ENCODE results near the gene FGA. TPM values are rescaled to one million over a fixed set of nuclear protein-coding genes. Genes with fewer than 3 reads are reported as not detected.
A peak's percentile ranks its signal among the peaks of the same experiment; 100 is the strongest.

FGA gene
- total and polyA plus RNA-seq, 2 donors from 2014 or later = 5.3 to 6.1 TPM

- no peak overlapping the region for H3K9ac ChIP-seq (ENCODE audit: low read length in 3 of 3)
- peak in 3 of 5 donors; percentile 17 to 66 (median 56) for DNase-seq
- no peaks in the 10 kb centered on the region for H3K4me1 ChIP-seq (ENCODE audit: control insufficient read depth in 2 of 3, insufficient read depth in 2 of 3, low read depth in 1 of 3, low read length in 3 of 3)
- no peak overlapping the region for H3K4me3 ChIP-seq (ENCODE audit: low read length in 3 of 3)
- TF ChIP-seq, protein P1, sequence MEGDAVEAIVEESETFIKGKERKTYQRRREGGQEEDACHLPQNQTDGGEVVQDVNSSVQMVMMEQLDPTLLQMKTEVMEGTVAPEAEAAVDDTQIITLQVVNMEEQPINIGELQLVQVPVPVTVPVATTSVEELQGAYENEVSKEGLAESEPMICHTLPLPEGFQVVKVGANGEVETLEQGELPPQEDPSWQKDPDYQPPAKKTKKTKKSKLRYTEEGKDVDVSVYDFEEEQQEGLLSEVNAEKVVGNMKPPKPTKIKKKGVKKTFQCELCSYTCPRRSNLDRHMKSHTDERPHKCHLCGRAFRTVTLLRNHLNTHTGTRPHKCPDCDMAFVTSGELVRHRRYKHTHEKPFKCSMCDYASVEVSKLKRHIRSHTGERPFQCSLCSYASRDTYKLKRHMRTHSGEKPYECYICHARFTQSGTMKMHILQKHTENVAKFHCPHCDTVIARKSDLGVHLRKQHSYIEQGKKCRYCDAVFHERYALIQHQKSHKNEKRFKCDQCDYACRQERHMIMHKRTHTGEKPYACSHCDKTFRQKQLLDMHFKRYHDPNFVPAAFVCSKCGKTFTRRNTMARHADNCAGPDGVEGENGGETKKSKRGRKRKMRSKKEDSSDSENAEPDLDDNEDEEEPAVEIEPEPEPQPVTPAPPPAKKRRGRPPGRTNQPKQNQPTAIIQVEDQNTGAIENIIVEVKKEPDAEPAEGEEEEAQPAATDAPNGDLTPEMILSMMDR (IDR thresholded peaks at IDR 0.05; ENCODE audit: borderline replicate concordance, extremely low read depth, insufficient read depth) = peak; percentile 50
- H3K27me3 ChIP-seq (ENCODE audit: control insufficient read depth, insufficient read depth, low read length) = no peaks in the 10 kb centered on the region
- H3K36me3 ChIP-seq (ENCODE audit: control insufficient read depth in 2 of 3, insufficient read depth in 3 of 3, low read length in 3 of 3) = no peaks in the 10 kb centered on the region
- no peaks in the 10 kb centered on the region for H3K9me3 ChIP-seq (ENCODE audit: control insufficient read depth in 2 of 3, insufficient read depth in 1 of 3, low read length in 3 of 3)
- FAIRE-seq = no peak
- intact Hi-C loops (cut with DNase I) = loop anchor here (5.0 to 10.0 kb wide), 2 partner anchors 65 to 808 kb away; no protein-coding TSS in a partner anchor
- H3K27ac ChIP-seq (ENCODE audit: low read depth in 2 of 2, low read length in 2 of 2) = no peak overlapping the region
Observed at GRCh38 chr4:154559494-154560418, 30.8 kb downstream of the FGA start.

- no peaks in the 10 kb centered on the region for H3K27me3 ChIP-seq (ENCODE audit: control insufficient read depth, insufficient read depth, low read length)
- no peak overlapping the region for H3K4me3 ChIP-seq (ENCODE audit: low read length in 3 of 3)
- no peaks in the 10 kb centered on the region for H3K9me3 ChIP-seq (ENCODE audit: control insufficient read depth in 2 of 3, insufficient read depth in 1 of 3, low read length in 3 of 3)
- no peak overlapping the region for H3K27ac ChIP-seq (ENCODE audit: low read depth in 2 of 2, low read length in 2 of 2)
- no peaks in the 10 kb centered on the region for H3K4me1 ChIP-seq (ENCODE audit: control insufficient read depth in 2 of 3, insufficient read depth in 2 of 3, low read depth in 1 of 3, low read length in 3 of 3)
- intact Hi-C loops (cut with DNase I) = loop anchor here (5.0 to 10.0 kb wide), 2 partner anchors 66 to 808 kb away; no protein-coding TSS in a partner anchor
- DNase-seq (no peak), FAIRE-seq (no peak)
- no peak overlapping the region for H3K9ac ChIP-seq (ENCODE audit: low read length in 3 of 3)
- H3K36me3 ChIP-seq (ENCODE audit: control insufficient read depth in 2 of 3, insufficient read depth in 3 of 3, low read length in 3 of 3) = no peaks in the 10 kb centered on the region
- TF ChIP-seq, protein P1 (IDR thresholded peaks at IDR 0.05; ENCODE audit: borderline replicate concordance, extremely low read depth, insufficient read depth) = no peak
Observed at GRCh38 chr4:154559141-154559493, 31.4 kb downstream of the FGA start.

DNA sequence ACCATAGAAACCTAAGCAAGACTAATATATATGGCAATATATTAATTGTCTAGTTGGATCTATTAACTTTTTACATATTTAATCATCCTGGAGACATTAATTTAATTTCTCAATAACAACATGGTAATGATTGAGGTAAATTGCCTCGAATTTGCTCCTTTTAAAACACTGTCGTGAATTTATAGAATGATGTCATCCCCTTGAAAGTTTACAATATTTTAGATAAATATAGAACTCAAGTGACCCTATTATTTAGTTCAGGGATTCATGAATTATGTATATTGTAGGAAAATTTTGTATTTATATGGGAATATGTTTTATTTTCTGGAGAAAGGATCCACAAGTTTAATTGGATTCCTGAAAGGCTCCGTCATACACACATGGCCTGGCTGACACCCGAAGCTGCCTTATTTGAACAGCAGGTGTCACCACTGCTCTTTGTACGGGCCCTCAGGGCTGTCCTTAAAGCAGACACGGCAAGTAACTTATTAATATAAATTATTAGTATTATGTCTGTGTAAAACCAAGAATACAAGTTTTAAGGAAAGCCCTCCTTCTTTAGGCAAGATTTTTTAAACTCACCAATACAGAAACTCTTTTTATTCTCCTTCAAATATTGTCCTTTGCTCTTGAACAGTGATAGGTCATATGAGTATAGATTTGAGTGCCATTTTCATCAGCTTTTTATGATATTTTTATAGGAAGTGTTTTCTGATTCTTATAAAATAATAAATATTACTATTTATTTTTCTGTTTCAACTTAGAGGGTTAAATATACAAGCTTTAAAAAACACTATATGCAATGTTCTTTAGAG lies 38.5 kb downstream of the FGA start:
- TF ChIP-seq, protein P1 (IDR thresholded peaks at IDR 0.05; ENCODE audit: borderline replicate concordance, extremely low read depth, insufficient read depth) = peak; percentile 75
- DNase-seq (peak; percentile 78 to 90 (median 81)), FAIRE-seq (peak; percentile 96)
- no peaks in the 10 kb centered on the region for H3K9me3 ChIP-seq (ENCODE audit: control insufficient read depth in 2 of 3, insufficient read depth in 1 of 3, low read length in 3 of 3)
- no peaks in the 10 kb centered on the region for H3K27me3 ChIP-seq (ENCODE audit: control insufficient read depth, insufficient read depth, low read length)
- H3K27ac ChIP-seq (ENCODE audit: low read depth in 2 of 2, low read length in 2 of 2) = no peak overlapping the region
- peaks cover 0 to 4% (median 0%) of the 10 kb centered on the region in 3 donors for H3K36me3 ChIP-seq (ENCODE audit: control insufficient read depth in 2 of 3, insufficient read depth in 3 of 3, low read length in 3 of 3)
- intact Hi-C loops (cut with DNase I) = loop anchor here (10.0 kb wide), 1 partner anchor 73 kb away; no protein-coding TSS in a partner anchor
- peaks cover 3 to 10% (median 5%) of the 10 kb centered on the region in 3 donors for H3K4me1 ChIP-seq (ENCODE audit: control insufficient read depth in 2 of 3, insufficient read depth in 2 of 3, low read depth in 1 of 3, low read length in 3 of 3)
- H3K4me3 ChIP-seq (ENCODE audit: low read length in 3 of 3) = no peak overlapping the region
- no peak overlapping the region for H3K9ac ChIP-seq (ENCODE audit: low read length in 3 of 3)

Data from kidney (tissue), 14 donors.